ENCODE data around the gene TSPAN18. TPM values are rescaled to one million over a fixed set of nuclear protein-coding genes. Genes with fewer than 3 reads are reported as not detected.

Gene TSPAN18
- total RNA-seq, 1 donor from 2014 or later: 5.2 TPM

GRCh38 chr11:44777209-44778194 lies 50.7 kb downstream of the TSPAN18 start:
- no peak overlapping the region for H3K4me3 ChIP-seq (ENCODE audit: low read depth, low read length)
- TF ChIP-seq, protein P1, sequence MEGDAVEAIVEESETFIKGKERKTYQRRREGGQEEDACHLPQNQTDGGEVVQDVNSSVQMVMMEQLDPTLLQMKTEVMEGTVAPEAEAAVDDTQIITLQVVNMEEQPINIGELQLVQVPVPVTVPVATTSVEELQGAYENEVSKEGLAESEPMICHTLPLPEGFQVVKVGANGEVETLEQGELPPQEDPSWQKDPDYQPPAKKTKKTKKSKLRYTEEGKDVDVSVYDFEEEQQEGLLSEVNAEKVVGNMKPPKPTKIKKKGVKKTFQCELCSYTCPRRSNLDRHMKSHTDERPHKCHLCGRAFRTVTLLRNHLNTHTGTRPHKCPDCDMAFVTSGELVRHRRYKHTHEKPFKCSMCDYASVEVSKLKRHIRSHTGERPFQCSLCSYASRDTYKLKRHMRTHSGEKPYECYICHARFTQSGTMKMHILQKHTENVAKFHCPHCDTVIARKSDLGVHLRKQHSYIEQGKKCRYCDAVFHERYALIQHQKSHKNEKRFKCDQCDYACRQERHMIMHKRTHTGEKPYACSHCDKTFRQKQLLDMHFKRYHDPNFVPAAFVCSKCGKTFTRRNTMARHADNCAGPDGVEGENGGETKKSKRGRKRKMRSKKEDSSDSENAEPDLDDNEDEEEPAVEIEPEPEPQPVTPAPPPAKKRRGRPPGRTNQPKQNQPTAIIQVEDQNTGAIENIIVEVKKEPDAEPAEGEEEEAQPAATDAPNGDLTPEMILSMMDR (IDR thresholded peaks at IDR 0.05; ENCODE audit: insufficient read depth, low read length, poor library complexity, severe bottlenecking): no peak
- no peak for DNase-seq (ENCODE audit: low read depth)

GRCh38 chr11:44778195-44779100 lies 51.7 kb downstream of the TSPAN18 start:
- peaks cover 7% of the 10 kb centered on the region for H3K27me3 ChIP-seq (ENCODE audit: control insufficient read depth, insufficient read depth, low read length)
- DNase-seq (ENCODE audit: low read depth): no peak
- H3K4me3 ChIP-seq (ENCODE audit: low read depth, low read length): no peak overlapping the region
- TF ChIP-seq, protein P1 (IDR thresholded peaks at IDR 0.05; ENCODE audit: insufficient read depth, low read length, poor library complexity, severe bottlenecking): no peak
- no peaks in the 10 kb centered on the region for H3K36me3 ChIP-seq (ENCODE audit: control insufficient read depth, insufficient read depth, low read length)

More at GRCh38 chr11:44777209-44778194, 50.7 kb downstream of the TSPAN18 start:
- H3K27me3 ChIP-seq (ENCODE audit: control insufficient read depth, insufficient read depth, low read length): peaks cover 7% of the 10 kb centered on the region
- H3K36me3 ChIP-seq (ENCODE audit: control insufficient read depth, insufficient read depth, low read length): no peaks in the 10 kb centered on the region

- H3K4me3 ChIP-seq (ENCODE audit: low read depth, low read length): no peak overlapping the region
- peaks cover 7% of the 10 kb centered on the region for H3K27me3 ChIP-seq (ENCODE audit: control insufficient read depth, insufficient read depth, low read length)
- DNase-seq (ENCODE audit: low read depth): no peak
- no peaks in the 10 kb centered on the region for H3K36me3 ChIP-seq (ENCODE audit: control insufficient read depth, insufficient read depth, low read length)
- TF ChIP-seq, protein P1 (IDR thresholded peaks at IDR 0.05; ENCODE audit: insufficient read depth, low read length, poor library complexity, severe bottlenecking): no peak
These were observed 53.2 kb downstream of the TSPAN18 start for GRCh38 chr11:44779736-44780520.

DNA sequence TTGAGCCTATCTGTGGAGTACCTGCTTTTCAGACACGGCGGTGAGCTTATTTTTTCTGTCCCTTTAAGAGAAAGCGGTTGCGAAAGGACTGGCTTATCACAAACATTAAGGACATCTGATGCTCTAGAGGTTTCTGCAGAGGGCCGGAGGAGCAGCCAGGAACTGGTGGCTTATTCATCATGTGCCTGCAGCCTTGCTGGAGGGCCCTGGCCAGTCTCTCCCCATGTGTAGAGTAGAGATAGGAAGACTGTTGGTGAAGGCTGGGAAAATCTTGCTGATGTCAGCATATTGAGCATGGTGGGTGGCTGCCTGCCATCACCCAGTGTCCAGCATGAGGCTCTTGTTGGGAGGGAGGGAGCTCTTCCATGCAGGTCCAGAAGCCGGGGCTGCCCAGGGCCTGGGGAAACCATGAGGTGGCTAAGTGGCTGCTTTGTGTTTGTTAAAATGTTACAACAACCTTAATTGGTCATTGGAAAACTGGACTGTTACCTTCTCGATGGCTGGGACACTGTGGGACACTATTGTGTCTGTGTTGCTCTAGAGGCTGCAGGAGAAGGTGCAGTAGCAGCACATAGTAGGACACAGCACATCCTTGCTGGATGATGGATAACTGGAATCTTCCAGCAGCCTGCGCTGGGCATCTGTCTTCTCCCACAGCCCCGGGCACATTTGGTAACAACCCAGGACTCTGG lies 54.3 kb downstream of the TSPAN18 start:
- Histone ChIP-seq H3K4me3 (ENCODE audit: low read depth, low read length) (no peak overlapping the region), H3K27me3 (ENCODE audit: control insufficient read depth, insufficient read depth, low read length) (peaks cover 14% of the 10 kb centered on the region), H3K36me3 (ENCODE audit: control insufficient read depth, insufficient read depth, low read length) (no peaks in the 10 kb centered on the region)
- no peak for DNase-seq (ENCODE audit: low read depth)
- TF ChIP-seq, protein P1 (IDR thresholded peaks at IDR 0.05; ENCODE audit: insufficient read depth, low read length, poor library complexity, severe bottlenecking): no peak

DNA sequence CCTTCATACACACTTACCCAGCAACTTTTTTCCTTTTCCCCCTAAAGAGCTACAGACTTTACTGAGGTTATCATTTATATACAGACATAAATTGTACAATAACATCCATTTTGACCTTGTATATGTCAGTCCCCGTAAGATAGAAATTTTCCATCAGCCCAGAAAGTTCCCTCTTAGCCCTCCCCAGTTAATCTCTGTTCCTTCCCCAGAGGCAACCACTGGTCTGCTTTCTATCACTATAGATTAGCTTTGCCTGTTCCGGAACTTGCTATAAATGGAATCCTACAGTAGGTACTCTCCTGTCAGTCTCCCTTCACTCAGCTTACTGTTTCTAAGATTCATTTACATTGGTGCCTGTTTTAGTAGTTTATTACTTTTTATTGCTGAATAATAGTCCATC lies 54.9 kb downstream of the TSPAN18 start:
- H3K27me3 ChIP-seq (ENCODE audit: control insufficient read depth, insufficient read depth, low read length): peaks cover 16% of the 10 kb centered on the region

More for the DNA sequence above, 54.9 kb downstream of the TSPAN18 start:
- TF ChIP-seq, protein P1 (IDR thresholded peaks at IDR 0.05; ENCODE audit: insufficient read depth, low read length, poor library complexity, severe bottlenecking): no peak
- H3K36me3 ChIP-seq (ENCODE audit: control insufficient read depth, insufficient read depth, low read length): no peaks in the 10 kb centered on the region
- no peak for DNase-seq (ENCODE audit: low read depth)
- no peak overlapping the region for H3K4me3 ChIP-seq (ENCODE audit: low read depth, low read length)

Measured in kidney epithelial cell (primary cell).